Neural cell (in vitro differentiated cells): ENCODE results near the gene LPAR5.

Experiments
- EP300 ChIP-seq: fragments of 450-650 bp; conservative IDR thresholded peaks from 2 replicates; pipeline ENCODE4 v1.6.1; 2014; ENCODE audit warnings: antibody characterized with exemption, mild to moderate bottlenecking, moderate library complexity; ENCODE audit not compliant: poor library complexity, severe bottlenecking
- EZH2 ChIP-seq: fragments of 200-600, 300-800 bp; shearing (Covaris generic), sonication (generic); IDR thresholded peaks from 2 replicates; pipeline ENCODE4 v1.6.1; 2014; ENCODE audit warnings: antibody characterized with exemption, low read length, borderline replicate concordance, mild to moderate bottlenecking; ENCODE audit not compliant: insufficient read depth, poor library complexity, severe bottlenecking
- POLR2AphosphoS5 ChIP-seq: IDR thresholded peaks from 2 replicates; pipeline ENCODE4 v1.6.1; 2012
- RAD21 ChIP-seq: fragments of 450-650 bp; conservative IDR thresholded peaks from 2 replicates; pipeline ENCODE4 v1.6.1; 2014; ENCODE audit warnings: antibody characterized with exemption, mild to moderate bottlenecking, moderate library complexity
- TAF1 ChIP-seq: IDR thresholded peaks from 2 replicates; pipeline ENCODE4 v1.6.1; 2012; ENCODE audit warnings: low read depth
- TF ChIP-seq, protein P1 (sequence below): fragments of 450-650 bp; IDR thresholded peaks from 2 replicates; pipeline ENCODE4 v1.5.1; 2014; ENCODE audit warnings: antibody characterized with exemption, mild to moderate bottlenecking, moderate library complexity; ENCODE audit not compliant: poor library complexity, severe bottlenecking
- TF ChIP-seq, protein P2 (sequence below): IDR thresholded peaks from 2 replicates; pipeline ENCODE4 v1.6.1; 2012; ENCODE audit warnings: borderline replicate concordance

DNA sequence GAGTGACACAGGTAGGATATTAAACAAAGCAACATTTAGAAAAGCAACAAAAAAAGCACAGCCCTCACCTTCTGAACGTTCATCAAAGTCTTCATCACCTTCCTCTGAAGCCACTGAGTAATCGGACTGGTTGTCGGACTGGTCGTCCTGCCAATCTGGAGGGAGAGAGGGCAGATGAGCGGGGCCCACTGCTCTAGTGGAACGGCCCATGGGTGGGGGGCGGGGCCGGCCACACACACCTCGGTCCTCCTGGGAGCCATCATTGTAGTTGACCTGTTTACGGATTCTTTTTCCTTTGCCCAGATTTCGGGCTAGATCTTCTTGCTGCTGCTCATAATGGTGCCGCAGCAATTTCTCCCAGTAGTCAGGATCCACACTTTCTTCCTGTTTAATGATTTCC lies 52.8 kb downstream of the LPAR5 start:
- TF ChIP-seq, protein P1, sequence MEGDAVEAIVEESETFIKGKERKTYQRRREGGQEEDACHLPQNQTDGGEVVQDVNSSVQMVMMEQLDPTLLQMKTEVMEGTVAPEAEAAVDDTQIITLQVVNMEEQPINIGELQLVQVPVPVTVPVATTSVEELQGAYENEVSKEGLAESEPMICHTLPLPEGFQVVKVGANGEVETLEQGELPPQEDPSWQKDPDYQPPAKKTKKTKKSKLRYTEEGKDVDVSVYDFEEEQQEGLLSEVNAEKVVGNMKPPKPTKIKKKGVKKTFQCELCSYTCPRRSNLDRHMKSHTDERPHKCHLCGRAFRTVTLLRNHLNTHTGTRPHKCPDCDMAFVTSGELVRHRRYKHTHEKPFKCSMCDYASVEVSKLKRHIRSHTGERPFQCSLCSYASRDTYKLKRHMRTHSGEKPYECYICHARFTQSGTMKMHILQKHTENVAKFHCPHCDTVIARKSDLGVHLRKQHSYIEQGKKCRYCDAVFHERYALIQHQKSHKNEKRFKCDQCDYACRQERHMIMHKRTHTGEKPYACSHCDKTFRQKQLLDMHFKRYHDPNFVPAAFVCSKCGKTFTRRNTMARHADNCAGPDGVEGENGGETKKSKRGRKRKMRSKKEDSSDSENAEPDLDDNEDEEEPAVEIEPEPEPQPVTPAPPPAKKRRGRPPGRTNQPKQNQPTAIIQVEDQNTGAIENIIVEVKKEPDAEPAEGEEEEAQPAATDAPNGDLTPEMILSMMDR: no peak
- TF ChIP-seq EZH2: no peak
- TF ChIP-seq RAD21: no peak
- TF ChIP-seq TAF1: no peak
- TF ChIP-seq POLR2AphosphoS5: no peak
- TF ChIP-seq EP300: no peak
- TF ChIP-seq, protein P2, sequence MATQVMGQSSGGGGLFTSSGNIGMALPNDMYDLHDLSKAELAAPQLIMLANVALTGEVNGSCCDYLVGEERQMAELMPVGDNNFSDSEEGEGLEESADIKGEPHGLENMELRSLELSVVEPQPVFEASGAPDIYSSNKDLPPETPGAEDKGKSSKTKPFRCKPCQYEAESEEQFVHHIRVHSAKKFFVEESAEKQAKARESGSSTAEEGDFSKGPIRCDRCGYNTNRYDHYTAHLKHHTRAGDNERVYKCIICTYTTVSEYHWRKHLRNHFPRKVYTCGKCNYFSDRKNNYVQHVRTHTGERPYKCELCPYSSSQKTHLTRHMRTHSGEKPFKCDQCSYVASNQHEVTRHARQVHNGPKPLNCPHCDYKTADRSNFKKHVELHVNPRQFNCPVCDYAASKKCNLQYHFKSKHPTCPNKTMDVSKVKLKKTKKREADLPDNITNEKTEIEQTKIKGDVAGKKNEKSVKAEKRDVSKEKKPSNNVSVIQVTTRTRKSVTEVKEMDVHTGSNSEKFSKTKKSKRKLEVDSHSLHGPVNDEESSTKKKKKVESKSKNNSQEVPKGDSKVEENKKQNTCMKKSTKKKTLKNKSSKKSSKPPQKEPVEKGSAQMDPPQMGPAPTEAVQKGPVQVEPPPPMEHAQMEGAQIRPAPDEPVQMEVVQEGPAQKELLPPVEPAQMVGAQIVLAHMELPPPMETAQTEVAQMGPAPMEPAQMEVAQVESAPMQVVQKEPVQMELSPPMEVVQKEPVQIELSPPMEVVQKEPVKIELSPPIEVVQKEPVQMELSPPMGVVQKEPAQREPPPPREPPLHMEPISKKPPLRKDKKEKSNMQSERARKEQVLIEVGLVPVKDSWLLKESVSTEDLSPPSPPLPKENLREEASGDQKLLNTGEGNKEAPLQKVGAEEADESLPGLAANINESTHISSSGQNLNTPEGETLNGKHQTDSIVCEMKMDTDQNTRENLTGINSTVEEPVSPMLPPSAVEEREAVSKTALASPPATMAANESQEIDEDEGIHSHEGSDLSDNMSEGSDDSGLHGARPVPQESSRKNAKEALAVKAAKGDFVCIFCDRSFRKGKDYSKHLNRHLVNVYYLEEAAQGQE: no peak
